Upper lobe of left lung (tissue), 6 donors: ENCODE data around the gene SLC12A8. TPM values are rescaled to one million over a fixed set of nuclear protein-coding genes. Genes with fewer than 3 reads are reported as not detected.

Experiments used
- ATAC-seq, 2 donors: fragments of 200-7000 bp; cut with Tn5 transposase; one replicate each; pipeline ENCODE4 v1.9.1; 2022; ENCODE audit warnings: mild to moderate bottlenecking in 2 of 2, moderate library complexity in 2 of 2; ENCODE audit not compliant: low FRiP score in 2 of 2
- DNase-seq, 2 donors: peaks; one replicate each; pipeline ENCODE4 v3.0.0-alpha.2; 2019 to 2020
- H3K27ac ChIP-seq, 4 donors: fragments of 200-600 bp; sonication (generic); one replicate each; pipeline ENCODE4 v1.5.1; 2016 to 2019
- H3K27me3 ChIP-seq, 4 donors: fragments of 200-600 bp; sonication (generic); one replicate each; pipeline ENCODE4 v1.5.1; 2017 to 2019
- H3K36me3 ChIP-seq, 4 donors: fragments of 200-600 bp; sonication (generic); one replicate each; pipeline ENCODE4 v1.5.1; 2016 to 2019
- H3K4me1 ChIP-seq, 4 donors: fragments of 200-600 bp; sonication (generic); one replicate each; pipeline ENCODE4 v1.5.1; 2018 to 2019
- H3K4me3 ChIP-seq, 4 donors: fragments of 200-600 bp; sonication (generic); one replicate each; pipeline ENCODE4 v1.5.1; 2017 to 2019; ENCODE audit warnings: mild to moderate bottlenecking in 2 of 4, moderate library complexity in 1 of 4
- H3K9me3 ChIP-seq, 4 donors: fragments of 200-600 bp; sonication (generic); one replicate each; pipeline ENCODE4 v1.5.1; 2018 to 2019
- CTCF ChIP-seq, 6 experiments: fragments of 450-650 bp in 4 of 6; fragments of 200-600 bp in 2 of 6; sonication (generic) in 2 of 6; IDR thresholded peaks; one replicate each; pipeline ENCODE4 v1.5.1; 2016 to 2019; ENCODE audit warnings: antibody characterized with exemption in 6 of 6
- EP300 ChIP-seq, 4 donors: sonication (generic); formaldehyde crosslinking; IDR thresholded peaks; one replicate each; pipeline ENCODE4 v1.5.1; 2017; ENCODE audit warnings: antibody characterized with exemption in 4 of 4, control low read depth in 2 of 4
- POLR2A ChIP-seq, 4 donors: fragments of 450-650 bp; IDR thresholded peaks; one replicate each; pipeline ENCODE4 v1.5.1; 2016 to 2017; ENCODE audit warnings: antibody characterized with exemption in 4 of 4, mild to moderate bottlenecking in 2 of 4
- POLR2AphosphoS5 ChIP-seq, 2 donors: sonication (generic); formaldehyde crosslinking; IDR thresholded peaks; one replicate each; pipeline ENCODE4 v1.5.1; 2017; ENCODE audit warnings: antibody characterized with exemption in 2 of 2
- WGBS, 2 donors: methylation state at CpG; one replicate each; pipeline ENCODE4 v1.1.5; 2017 to 2018; 5-methylcytosine and 5-hydroxymethylcytosine counted together
- total RNA-seq, 6 donors: library from RNA; depleted of rRNA in 4 of 6; stranded (reverse); fragments of >200 nt in 4 of 6; gene quantifications; one replicate each; pipeline versions ENCODE4 v1.1.0 to v1.2.1, GENCODE V29; 2016 to 2021
- donor health status: DM: no; HTN: no; CAD: no; lungs with moderate emphysema.
- donor health status: DM: no; HTN: yes; CAD: no; lungs with severe emphysema.

SLC12A8 gene
- total RNA-seq, 6 donors from 2014 or later: 6.7 to 34.6 (median 15.0) TPM

- no peak overlapping the region for H3K4me3 ChIP-seq
- H3K4me1 ChIP-seq: peaks cover 15 to 23% (median 21%) of the 10 kb centered on the region in 4 donors
- DNase-seq (peak in 1 of 2 donors; percentile 56), ATAC-seq (peak; percentile 61 to 86)
- WGBS, 2 donors: 61 to 74% methylated on average over 8 to 10 of the region's 10 CpGs
- no peaks in the 10 kb centered on the region for H3K36me3 ChIP-seq
- no peak for TF ChIP-seq POLR2AphosphoS5 (IDR thresholded peaks at IDR 0.05)
- no peak for TF ChIP-seq POLR2A (IDR thresholded peaks at IDR 0.05)
- TF ChIP-seq EP300 (IDR thresholded peaks at IDR 0.05): no peak
- no peak for TF ChIP-seq CTCF (IDR thresholded peaks at IDR 0.05)
- H3K27ac ChIP-seq: peak overlapping the region; percentile 73 to 78 (median 74)
- no peaks in the 10 kb centered on the region for H3K9me3 ChIP-seq
- H3K27me3 ChIP-seq: no peaks in the 10 kb centered on the region
These were observed 83.0 kb downstream of the SLC12A8 start for GRCh38 chr3:125129512-125129997.

- TF ChIP-seq POLR2AphosphoS5 (IDR thresholded peaks at IDR 0.05): peak; percentile 17 to 75
- TF ChIP-seq EP300 (IDR thresholded peaks at IDR 0.05): peak; percentile 20 to 83 (median 41)
- no peak for TF ChIP-seq CTCF (IDR thresholded peaks at IDR 0.05)
- peaks cover 15 to 23% (median 21%) of the 10 kb centered on the region in 4 donors for H3K4me1 ChIP-seq
- H3K27me3 ChIP-seq: no peaks in the 10 kb centered on the region
- 33 to 43% methylated on average over 2 to 3 of the region's 3 CpGs for WGBS, 2 donors
- H3K9me3 ChIP-seq: no peaks in the 10 kb centered on the region
- ATAC-seq: peak; percentile 78 to 83
- peak in 1 of 2 donors; percentile 73 for DNase-seq
- H3K36me3 ChIP-seq: no peaks in the 10 kb centered on the region
- peak overlapping the region; percentile 73 to 78 (median 74) for H3K27ac ChIP-seq
- no peak overlapping the region for H3K4me3 ChIP-seq
These were observed 83.6 kb downstream of the SLC12A8 start for GRCh38 chr3:125128861-125129501.

- 72 to 85% methylated on average over 2 of the region's 2 CpGs for WGBS, 2 donors
These were observed 86.2 kb downstream of the SLC12A8 start for GRCh38 chr3:125126323-125126722.

GRCh38 chr3:125125821-125126245 lies 86.7 kb downstream of the SLC12A8 start:
- no peaks in the 10 kb centered on the region for H3K36me3 ChIP-seq
- H3K27me3 ChIP-seq: no peaks in the 10 kb centered on the region
- peak in 1 of 2 donors; percentile 49 for ATAC-seq
- H3K4me1 ChIP-seq: peaks cover 23 to 32% (median 30%) of the 10 kb centered on the region in 4 donors
- no peak for TF ChIP-seq POLR2A (IDR thresholded peaks at IDR 0.05)
- peak in 1 of 2 donors; percentile 64 for TF ChIP-seq POLR2AphosphoS5 (IDR thresholded peaks at IDR 0.05)
- TF ChIP-seq EP300 (IDR thresholded peaks at IDR 0.05): peak in 1 of 4 donors; percentile 20
- no peak overlapping the region for H3K4me3 ChIP-seq
- no peak overlapping the region for H3K27ac ChIP-seq
- DNase-seq: no peak
- H3K9me3 ChIP-seq: no peaks in the 10 kb centered on the region
- 46 to 56% methylated on average over 6 of the region's 6 CpGs for WGBS, 2 donors

More at GRCh38 chr3:125126323-125126722, 86.2 kb downstream of the SLC12A8 start:
- Histone ChIP-seq H3K4me3 (no peak overlapping the region), H3K27ac (no peak overlapping the region), H3K36me3 (no peaks in the 10 kb centered on the region), H3K9me3 (no peaks in the 10 kb centered on the region), H3K4me1 (peaks cover 18 to 27% (median 26%) of the 10 kb centered on the region in 4 donors), H3K27me3 (no peaks in the 10 kb centered on the region)
- DNase-seq (no peak), ATAC-seq (no peak)
- TF ChIP-seq EP300 (IDR thresholded peaks at IDR 0.05) (no peak), CTCF (IDR thresholded peaks at IDR 0.05) (no peak), POLR2A (IDR thresholded peaks at IDR 0.05) (no peak), POLR2AphosphoS5 (IDR thresholded peaks at IDR 0.05) (no peak)

GRCh38 chr3:125123451-125124305 lies 88.9 kb downstream of the SLC12A8 start:
- ATAC-seq: peak in 1 of 2 donors; percentile 12
- TF ChIP-seq EP300 (IDR thresholded peaks at IDR 0.05): no peak
- no peak for TF ChIP-seq POLR2AphosphoS5 (IDR thresholded peaks at IDR 0.05)
- TF ChIP-seq CTCF (IDR thresholded peaks at IDR 0.05): no peak

More at GRCh38 chr3:125123451-125124305, 88.9 kb downstream of the SLC12A8 start:
- no peak for DNase-seq
- 85 to 86% methylated on average over 10 of the region's 10 CpGs for WGBS, 2 donors
- Histone ChIP-seq H3K27ac (no peak overlapping the region), H3K9me3 (no peaks in the 10 kb centered on the region), H3K4me3 (no peak overlapping the region), H3K4me1 (peaks cover 22 to 33% (median 23%) of the 10 kb centered on the region in 4 donors), H3K27me3 (no peaks in the 10 kb centered on the region), H3K36me3 (no peaks in the 10 kb centered on the region)
